Astrocyte (in vitro differentiated cells and primary cell): ENCODE results near the gene MAD2L1BP. TPM values are rescaled to one million over a fixed set of nuclear protein-coding genes. Genes with fewer than 3 reads are reported as not detected.
A peak's percentile ranks its signal among the peaks of the same experiment; 100 is the strongest.

ENCODE experiments used
- DNase-seq: peaks from one replicate; pipeline ENCODE4 v3.0.0-alpha.2; 2010; ENCODE audit warnings: low read depth
- FAIRE-seq: peaks from 2 replicates; lab custom pipeline; 2011; peaks lifted over from hg19 to GRCh38; lab: Jason Lieb, UNC
- H2AFZ ChIP-seq: 2 replicates; pipeline ENCODE4 v1.6.0; 2012; ENCODE audit warnings: low read depth, low read length, inconsistent platforms
- H3K27ac ChIP-seq: 2 replicates; pipeline ENCODE4 v1.5.1; 2011; ENCODE audit warnings: low read depth, low read length, inconsistent platforms
- H3K27me3 ChIP-seq: 2 replicates; pipeline ENCODE4 v1.6.0; 2011; ENCODE audit warnings: low read length, inconsistent platforms; ENCODE audit not compliant: insufficient read depth
- H3K36me3 ChIP-seq: 2 replicates; pipeline ENCODE4 v1.5.1; 2011; ENCODE audit warnings: low read length, inconsistent platforms; ENCODE audit not compliant: insufficient read depth
- H3K4me1 ChIP-seq: 2 replicates; pipeline ENCODE4 v1.5.1; 2011; ENCODE audit warnings: low read length, inconsistent platforms; ENCODE audit not compliant: insufficient read depth
- H3K4me2 ChIP-seq: 2 replicates; pipeline ENCODE4 v1.6.0; 2012; ENCODE audit warnings: low read length, inconsistent platforms
- H3K4me3 ChIP-seq: 2 replicates; pipeline ENCODE4 v1.5.1; 2011; ENCODE audit warnings: low read depth, mild to moderate bottlenecking, low read length, inconsistent platforms; ENCODE audit not compliant: insufficient read depth
- H3K79me2 ChIP-seq: 2 replicates; pipeline ENCODE4 v1.6.0; 2012; ENCODE audit warnings: mild to moderate bottlenecking, low read length, inconsistent platforms; ENCODE audit not compliant: insufficient read depth
- H3K9ac ChIP-seq: 2 replicates; pipeline ENCODE4 v1.6.0; 2012; ENCODE audit warnings: mild to moderate bottlenecking, low read length, inconsistent platforms
- H3K9me3 ChIP-seq: 2 replicates; pipeline ENCODE4 v1.5.1; 2012; ENCODE audit warnings: low read depth, mild to moderate bottlenecking, low read length, inconsistent platforms; ENCODE audit not compliant: insufficient read depth
- H4K20me1 ChIP-seq: 2 replicates; pipeline ENCODE4 v1.6.0; 2012; ENCODE audit warnings: low read length, inconsistent platforms; ENCODE audit not compliant: insufficient read depth
- H3K27ac Mint-ChIP-seq: one replicate; pipeline ENCODE4 v1.8.0; 2021; ENCODE audit warnings: mild to moderate bottlenecking, mixed read lengths; ENCODE audit not compliant: unreplicated experiment
- H3K27me3 Mint-ChIP-seq: one replicate; pipeline ENCODE4 v1.8.0; 2021; ENCODE audit warnings: low read depth, mixed read lengths; ENCODE audit not compliant: unreplicated experiment
- H3K36me3 Mint-ChIP-seq: one replicate; pipeline ENCODE4 v1.8.0; 2021; ENCODE audit warnings: low read depth, mixed read lengths; ENCODE audit not compliant: unreplicated experiment
- H3K4me1 Mint-ChIP-seq: one replicate; pipeline ENCODE4 v1.8.0; 2021; ENCODE audit warnings: low read depth, mixed read lengths; ENCODE audit not compliant: unreplicated experiment
- H3K4me3 Mint-ChIP-seq: one replicate; pipeline ENCODE4 v1.8.0; 2021; ENCODE audit warnings: mild to moderate bottlenecking, moderate library complexity, mixed read lengths; ENCODE audit not compliant: unreplicated experiment
- H3K9me3 Mint-ChIP-seq: one replicate; pipeline ENCODE4 v1.8.0; 2021; ENCODE audit warnings: mild to moderate bottlenecking, mixed read lengths; ENCODE audit not compliant: unreplicated experiment
- EZH2 ChIP-seq: IDR thresholded peaks from 2 replicates; pipeline ENCODE4 v1.6.1; 2012; ENCODE audit warnings: mild to moderate bottlenecking, low read length, inconsistent platforms; ENCODE audit not compliant: insufficient read depth
- total RNA-seq: library from RNA; stranded (reverse); gene quantifications from 2 replicates; pipeline ENCODE4 v1.2.1, GENCODE V29; 2021
- TF ChIP-seq, protein P1 (sequence below): IDR thresholded peaks from 2 replicates; pipeline ENCODE4 v1.5.1; 2011; ENCODE audit warnings: low read depth, mild to moderate bottlenecking, inconsistent platforms, low read length, moderate library complexity; ENCODE audit not compliant: insufficient read depth

The MAD2L1BP gene
- total RNA-seq, 1 donor from 2014 or later: 32.2 TPM

DNA sequence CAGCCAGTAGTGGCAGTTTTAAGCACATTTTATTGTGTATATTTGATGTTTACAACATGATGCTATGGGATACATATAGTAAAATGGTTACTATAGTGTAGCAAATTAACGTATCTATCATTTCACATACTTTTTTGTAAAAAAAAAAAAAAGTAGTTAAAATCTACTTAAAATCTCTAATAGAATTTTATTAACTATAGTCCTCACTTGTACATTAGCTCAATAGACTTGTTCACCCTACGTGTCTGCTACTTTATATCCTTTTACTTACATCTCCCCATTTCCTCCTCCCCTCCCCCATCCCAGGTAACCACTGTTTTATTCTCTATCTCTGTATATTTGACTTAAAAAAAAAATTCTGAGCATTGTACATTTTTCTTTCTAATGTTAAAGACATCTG, 29.6 kb upstream of the MAD2L1BP start:
- TF ChIP-seq EZH2: no peak
- TF ChIP-seq, protein P1, sequence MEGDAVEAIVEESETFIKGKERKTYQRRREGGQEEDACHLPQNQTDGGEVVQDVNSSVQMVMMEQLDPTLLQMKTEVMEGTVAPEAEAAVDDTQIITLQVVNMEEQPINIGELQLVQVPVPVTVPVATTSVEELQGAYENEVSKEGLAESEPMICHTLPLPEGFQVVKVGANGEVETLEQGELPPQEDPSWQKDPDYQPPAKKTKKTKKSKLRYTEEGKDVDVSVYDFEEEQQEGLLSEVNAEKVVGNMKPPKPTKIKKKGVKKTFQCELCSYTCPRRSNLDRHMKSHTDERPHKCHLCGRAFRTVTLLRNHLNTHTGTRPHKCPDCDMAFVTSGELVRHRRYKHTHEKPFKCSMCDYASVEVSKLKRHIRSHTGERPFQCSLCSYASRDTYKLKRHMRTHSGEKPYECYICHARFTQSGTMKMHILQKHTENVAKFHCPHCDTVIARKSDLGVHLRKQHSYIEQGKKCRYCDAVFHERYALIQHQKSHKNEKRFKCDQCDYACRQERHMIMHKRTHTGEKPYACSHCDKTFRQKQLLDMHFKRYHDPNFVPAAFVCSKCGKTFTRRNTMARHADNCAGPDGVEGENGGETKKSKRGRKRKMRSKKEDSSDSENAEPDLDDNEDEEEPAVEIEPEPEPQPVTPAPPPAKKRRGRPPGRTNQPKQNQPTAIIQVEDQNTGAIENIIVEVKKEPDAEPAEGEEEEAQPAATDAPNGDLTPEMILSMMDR: no peak
- Mint-ChIP-seq H3K9me3 (no peaks in the 10 kb centered on the region), H3K4me3 (no peak overlapping the region), H3K36me3 (peaks cover 13% of the 10 kb centered on the region), H3K27ac (no peak overlapping the region), H3K27me3 (no peaks in the 10 kb centered on the region), H3K4me1 (peaks cover 18% of the 10 kb centered on the region)
- peaks cover 8% of the 10 kb centered on the region for H4K20me1 ChIP-seq
- H3K36me3 ChIP-seq: peaks cover 33% of the 10 kb centered on the region
- no peak for FAIRE-seq
- H3K4me2 ChIP-seq: no peak overlapping the region
- peaks cover 5% of the 10 kb centered on the region for H3K4me1 ChIP-seq
- H3K79me2 ChIP-seq: no peaks in the 10 kb centered on the region
- H3K9ac ChIP-seq: no peak overlapping the region
- no peaks in the 10 kb centered on the region for H3K9me3 ChIP-seq
- no peaks in the 10 kb centered on the region for H3K27me3 ChIP-seq
- no peak for DNase-seq
- H3K4me3 ChIP-seq: no peak overlapping the region
- H2AFZ ChIP-seq: no peak overlapping the region
- no peak overlapping the region for H3K27ac ChIP-seq

DNA sequence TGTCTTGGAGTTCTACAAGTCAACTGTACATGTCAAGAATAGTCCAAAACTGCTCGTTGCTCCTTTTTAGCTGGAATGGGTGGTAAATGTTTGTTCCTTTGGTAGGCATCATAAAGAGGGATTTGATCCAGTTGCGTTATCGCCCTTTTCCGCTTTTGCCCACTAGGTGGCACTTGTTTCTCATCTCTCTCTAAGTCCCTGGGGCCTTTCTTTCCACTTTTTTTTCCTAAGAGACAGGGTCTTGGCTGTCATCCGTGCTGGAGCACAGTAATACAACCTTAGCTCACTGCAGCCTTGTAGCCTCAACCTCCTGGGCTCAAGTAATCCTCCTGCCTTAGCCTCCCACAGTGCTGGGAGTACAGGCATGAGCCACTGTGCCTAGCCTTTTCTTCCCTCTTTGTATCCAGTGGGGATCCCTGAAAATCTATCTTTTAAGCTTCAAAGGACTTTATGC, 27.3 kb upstream of the MAD2L1BP start:
- TF ChIP-seq EZH2: no peak
- TF ChIP-seq, protein P1: peak; percentile 89
- H3K4me3 ChIP-seq: no peak overlapping the region
- Mint-ChIP-seq H3K9me3 (no peaks in the 10 kb centered on the region), H3K27me3 (no peaks in the 10 kb centered on the region), H3K4me1 (peaks cover 18% of the 10 kb centered on the region), H3K36me3 (peaks cover 21% of the 10 kb centered on the region), H3K27ac (peak overlapping the region; percentile 16), H3K4me3 (peak overlapping the region; percentile 9)
- H3K27me3 ChIP-seq: no peaks in the 10 kb centered on the region
- H4K20me1 ChIP-seq: peaks cover 8% of the 10 kb centered on the region
- H3K4me1 ChIP-seq: peaks cover 5% of the 10 kb centered on the region
- H3K27ac ChIP-seq: no peak overlapping the region
- H3K4me2 ChIP-seq: no peak overlapping the region
- peak; percentile 61 for DNase-seq
- H3K79me2 ChIP-seq: no peaks in the 10 kb centered on the region
- no peaks in the 10 kb centered on the region for H3K9me3 ChIP-seq
- FAIRE-seq: no peak
- H3K36me3 ChIP-seq: peaks cover 29% of the 10 kb centered on the region
- no peak overlapping the region for H2AFZ ChIP-seq
- H3K9ac ChIP-seq: no peak overlapping the region

GRCh38 chr6:43608807-43609206, 26.8 kb upstream of the MAD2L1BP start:
- H3K4me3 ChIP-seq: no peak overlapping the region

More at GRCh38 chr6:43608807-43609206, 26.8 kb upstream of the MAD2L1BP start:
- Mint-ChIP-seq H3K9me3 (no peaks in the 10 kb centered on the region), H3K4me1 (peaks cover 18% of the 10 kb centered on the region), H3K36me3 (peaks cover 21% of the 10 kb centered on the region), H3K4me3 (no peak overlapping the region), H3K27me3 (no peaks in the 10 kb centered on the region), H3K27ac (peak overlapping the region; percentile 16)
- Histone ChIP-seq H3K27me3 (no peaks in the 10 kb centered on the region), H3K4me1 (peaks cover 5% of the 10 kb centered on the region), H3K79me2 (no peaks in the 10 kb centered on the region), H3K36me3 (peaks cover 31% of the 10 kb centered on the region), H3K9ac (no peak overlapping the region), H3K4me2 (no peak overlapping the region), H3K9me3 (no peaks in the 10 kb centered on the region), H2AFZ (no peak overlapping the region), H3K27ac (no peak overlapping the region), H4K20me1 (peaks cover 8% of the 10 kb centered on the region)
- no peak for FAIRE-seq
- DNase-seq: no peak
- TF ChIP-seq, protein P1: no peak
- TF ChIP-seq EZH2: no peak
